Lower lobe of right lung (tissue), 2 donors: Measurements from ENCODE around the gene SEPTIN2. TPM values are rescaled to one million over a fixed set of nuclear protein-coding genes. Genes with fewer than 3 reads are reported as not detected.

Experiments used
- ATAC-seq, 2 donors: fragments of 200-7000 bp; cut with Tn5 transposase; one replicate each; pipeline ENCODE4 v1.9.1; 2020 to 2022; ENCODE audit warnings: mild to moderate bottlenecking in 2 of 2, moderate library complexity in 2 of 2
- DNase-seq: peaks from one replicate; pipeline ENCODE4 v3.0.0-alpha.2; 2020
- H3K27ac ChIP-seq: fragments of 200-600 bp; one replicate; pipeline ENCODE4 v1.8.0; 2022
- H3K27me3 ChIP-seq: fragments of 200-600 bp; one replicate; pipeline ENCODE4 v1.8.0; 2022; ENCODE audit warnings: low read depth
- H3K36me3 ChIP-seq: fragments of 200-600 bp; one replicate; pipeline ENCODE4 v1.8.0; 2022; ENCODE audit warnings: mild to moderate bottlenecking
- H3K4me1 ChIP-seq: fragments of 200-600 bp; one replicate; pipeline ENCODE4 v1.8.0; 2022
- H3K4me3 ChIP-seq: fragments of 200-600 bp; one replicate; pipeline ENCODE4 v1.8.0; 2022; ENCODE audit warnings: mild to moderate bottlenecking
- H3K9me3 ChIP-seq: fragments of 200-600 bp; one replicate; pipeline ENCODE4 v1.8.0; 2022
- intact Hi-C: fragments of 100-400 bp; cut with DNase I; formaldehyde crosslinking; loops from one replicate; pipeline ENCODE4 v1.11.0; 2022
- long read RNA-seq: library from polyadenylated mRNA; unstranded; transcript quantifications from one replicate; pipeline ENCODE4 v2.0.0, GENCODE V29; 2021
- total RNA-seq: library from RNA; stranded (reverse); fragmentation: NEBNext Ultra II Directional; extraction: Animal tissue kit (Norgen Biotek cat#: 25700); gene quantifications from one replicate; pipeline ENCODE4 v1.2.1, GENCODE V29; 2021
- TF ChIP-seq, protein P1 (sequence below): fragments of 200-600 bp; IDR thresholded peaks from one replicate; pipeline ENCODE4 v1.8.0; 2022; ENCODE audit warnings: antibody characterized with exemption, mild to moderate bottlenecking
- donor health status: DM: no; HTN: yes; CAD: no; lungs with severe emphysema.

Gene SEPTIN2
- total RNA-seq = 255 TPM
- long read RNA-seq, transcript SEPT2-204 (13 exons, 3,701 nt) = minor isoform, 17 of 552 reads
- long read RNA-seq, transcript SEPT2-203 (13 exons, 3,315 nt) = major isoform, 359 of 552 reads
- long read RNA-seq, partial matches to known transcripts = 43 of 552 reads
- long read RNA-seq, other reads (novel, unspliced or antisense) = 125 of 552 reads

DNA sequence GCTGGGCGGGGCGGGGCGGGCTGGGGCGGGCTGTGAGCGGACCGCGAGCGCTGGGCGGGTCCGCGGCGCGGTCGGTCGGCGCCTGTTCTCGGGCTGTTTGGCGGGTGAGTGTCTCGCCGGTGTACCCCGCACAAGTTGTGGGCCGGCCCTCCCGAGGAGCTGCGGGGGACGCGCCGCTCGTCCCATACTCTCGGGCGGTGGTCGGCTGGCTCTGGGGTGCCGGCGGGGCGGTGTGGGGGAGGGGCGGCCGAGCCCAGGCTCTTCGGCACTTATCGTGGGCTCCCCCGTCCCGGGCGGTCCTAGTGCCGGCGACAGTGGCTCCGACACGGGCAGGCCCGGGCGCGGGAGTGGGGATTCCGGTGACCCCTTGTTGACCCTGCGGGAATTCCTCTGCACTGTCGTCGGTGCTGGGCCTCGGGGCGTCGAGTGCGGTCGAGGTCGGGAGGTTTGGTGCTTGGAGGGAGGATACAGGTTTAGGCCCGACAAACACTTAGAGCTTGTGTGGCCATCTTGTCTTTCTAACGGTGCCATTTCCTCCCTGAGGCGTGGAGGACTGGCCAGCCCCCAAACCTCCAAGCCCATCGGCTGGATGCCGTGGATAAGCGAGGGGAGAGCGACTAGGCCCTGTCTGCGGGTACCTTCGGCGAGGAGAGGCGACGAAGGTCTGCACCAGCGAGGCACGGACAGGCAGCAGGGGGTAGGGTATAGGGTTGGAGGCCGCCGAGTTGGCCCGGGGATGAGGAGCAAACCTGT lies at the start of gene SEPTIN2:
SEPTIN2 (plus strand) TSS at position 47 of the 753 bp plus-strand sequence. CDS start 8,308 bp downstream, outside the sequence.
- H3K27ac ChIP-seq = peak within 1 kb of the TSS; percentile 98
- TF ChIP-seq, protein P1, sequence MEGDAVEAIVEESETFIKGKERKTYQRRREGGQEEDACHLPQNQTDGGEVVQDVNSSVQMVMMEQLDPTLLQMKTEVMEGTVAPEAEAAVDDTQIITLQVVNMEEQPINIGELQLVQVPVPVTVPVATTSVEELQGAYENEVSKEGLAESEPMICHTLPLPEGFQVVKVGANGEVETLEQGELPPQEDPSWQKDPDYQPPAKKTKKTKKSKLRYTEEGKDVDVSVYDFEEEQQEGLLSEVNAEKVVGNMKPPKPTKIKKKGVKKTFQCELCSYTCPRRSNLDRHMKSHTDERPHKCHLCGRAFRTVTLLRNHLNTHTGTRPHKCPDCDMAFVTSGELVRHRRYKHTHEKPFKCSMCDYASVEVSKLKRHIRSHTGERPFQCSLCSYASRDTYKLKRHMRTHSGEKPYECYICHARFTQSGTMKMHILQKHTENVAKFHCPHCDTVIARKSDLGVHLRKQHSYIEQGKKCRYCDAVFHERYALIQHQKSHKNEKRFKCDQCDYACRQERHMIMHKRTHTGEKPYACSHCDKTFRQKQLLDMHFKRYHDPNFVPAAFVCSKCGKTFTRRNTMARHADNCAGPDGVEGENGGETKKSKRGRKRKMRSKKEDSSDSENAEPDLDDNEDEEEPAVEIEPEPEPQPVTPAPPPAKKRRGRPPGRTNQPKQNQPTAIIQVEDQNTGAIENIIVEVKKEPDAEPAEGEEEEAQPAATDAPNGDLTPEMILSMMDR = no peak
- no peaks in the 10 kb centered on the region for H3K36me3 ChIP-seq
- H3K27me3 ChIP-seq = no peaks in the 10 kb centered on the region
- no peaks in the 10 kb centered on the region for H3K9me3 ChIP-seq
- DNase-seq (peak; percentile 88), ATAC-seq (peak; percentile 69 to 73)
- intact Hi-C loops = no loop called here
- peaks cover 69% of the 10 kb centered on the region for H3K4me1 ChIP-seq
- peak within 1 kb of the TSS; percentile 93 for H3K4me3 ChIP-seq

DNA sequence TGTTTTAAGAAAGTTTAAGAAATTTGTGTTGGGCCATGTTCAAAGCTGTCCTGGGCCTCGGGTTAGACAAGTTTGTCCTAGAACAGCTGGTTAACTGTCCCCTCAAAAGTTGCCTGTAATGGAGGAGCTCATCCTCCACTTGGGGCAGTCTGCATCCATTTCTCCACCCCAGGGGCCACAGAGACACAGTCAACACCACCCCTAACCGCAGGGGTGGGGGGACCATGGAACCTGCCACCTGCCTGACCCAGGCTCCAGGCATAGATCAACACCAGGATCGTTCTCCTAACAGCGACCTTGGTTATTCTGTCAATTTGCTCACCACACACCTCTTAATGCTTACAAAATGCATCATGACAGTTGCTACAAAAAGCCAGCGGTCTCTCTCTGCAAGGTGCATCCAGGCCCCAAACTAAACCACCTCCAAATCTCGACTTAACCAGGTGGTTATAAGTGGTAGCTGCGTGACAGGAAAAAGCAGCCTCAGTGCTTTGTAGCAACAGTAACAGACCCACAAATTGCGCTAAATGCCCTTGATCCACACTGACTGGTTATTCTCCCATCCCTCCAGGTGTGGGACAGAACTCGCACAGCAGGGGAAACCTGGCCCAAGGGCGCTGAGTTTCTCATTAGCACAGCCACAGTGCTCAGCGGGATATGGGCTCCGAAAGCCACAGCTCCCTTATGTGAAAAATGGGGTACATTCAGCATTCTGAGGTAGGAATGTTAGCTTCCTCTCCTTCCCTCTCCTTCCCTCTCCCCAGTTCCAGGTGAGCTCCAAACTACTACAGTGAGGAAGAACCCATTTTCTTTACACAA lies 48.3 kb upstream of the SEPTIN2 start:
- peaks cover 64% of the 10 kb centered on the region for H3K36me3 ChIP-seq
- no peak overlapping the region for H3K27ac ChIP-seq
- no peak overlapping the region for H3K4me3 ChIP-seq
- TF ChIP-seq, protein P1 = no peak
- no peaks in the 10 kb centered on the region for H3K27me3 ChIP-seq
- H3K9me3 ChIP-seq = no peaks in the 10 kb centered on the region
- no peak for DNase-seq
- peaks cover 30% of the 10 kb centered on the region for H3K4me1 ChIP-seq
- no peak for ATAC-seq
- intact Hi-C loops = no loop called here

DNA sequence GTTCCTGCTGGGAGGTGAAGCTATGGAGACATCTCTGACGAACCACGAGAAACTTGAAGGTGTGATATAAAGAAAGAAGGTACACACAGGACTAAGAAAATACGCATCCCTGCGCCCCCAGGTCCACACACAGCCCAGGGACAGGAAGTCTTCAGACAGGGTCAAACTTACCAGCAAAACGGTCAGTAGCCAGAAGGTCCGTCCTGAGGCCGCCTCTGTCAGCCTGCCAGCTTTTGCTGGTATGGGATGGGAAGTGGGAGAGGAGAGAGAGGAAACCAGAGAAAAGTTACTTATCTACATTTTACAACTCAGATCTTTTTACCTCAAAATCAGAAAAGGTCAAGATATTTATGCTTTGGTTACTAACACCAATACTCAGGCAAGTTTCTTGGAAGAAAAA lies 47.4 kb upstream of the SEPTIN2 start:
- no peak overlapping the region for H3K27ac ChIP-seq
- peaks cover 35% of the 10 kb centered on the region for H3K4me1 ChIP-seq
- H3K27me3 ChIP-seq = no peaks in the 10 kb centered on the region
- no peak for ATAC-seq
- TF ChIP-seq, protein P1 = no peak
- H3K4me3 ChIP-seq = no peak overlapping the region
- peaks cover 56% of the 10 kb centered on the region for H3K36me3 ChIP-seq
- DNase-seq = no peak
- no peaks in the 10 kb centered on the region for H3K9me3 ChIP-seq
- intact Hi-C loops = no loop called here

DNA sequence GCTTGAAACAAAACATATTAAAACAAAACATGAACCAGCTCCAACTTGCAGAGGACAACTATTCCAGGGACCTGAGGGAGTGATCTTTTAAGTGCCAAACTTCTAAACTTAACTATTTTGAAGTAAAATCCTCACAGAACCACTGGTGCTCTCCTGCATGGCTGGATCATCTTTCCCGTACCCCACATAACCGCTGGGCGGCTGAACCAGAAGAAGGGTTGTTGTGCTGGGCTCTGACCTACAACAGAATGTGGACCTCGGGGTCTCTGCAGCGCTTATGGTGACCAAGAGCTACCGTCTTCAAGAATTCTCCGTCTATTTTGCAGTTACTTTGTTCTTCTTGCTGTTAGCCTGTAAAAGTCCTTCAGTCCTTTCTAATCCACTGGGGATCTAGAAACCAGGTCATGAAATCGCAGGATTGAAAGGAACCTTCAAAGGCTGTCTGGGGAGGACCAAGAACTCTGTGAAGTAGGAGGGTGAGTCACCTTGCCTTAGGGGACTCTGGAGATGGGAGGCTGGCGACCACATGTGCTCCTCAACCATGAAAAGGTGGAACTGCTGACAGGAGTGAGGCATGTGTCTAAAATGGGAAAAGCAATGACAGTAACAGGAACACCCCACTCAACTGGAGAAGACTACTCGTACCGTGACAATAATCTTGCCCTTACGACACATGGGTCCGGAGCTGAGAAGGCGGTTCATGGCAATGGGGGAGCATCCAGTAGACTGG lies 46.8 kb upstream of the SEPTIN2 start:
- intact Hi-C loops = no loop called here
- TF ChIP-seq, protein P1 = no peak
- Histone ChIP-seq H3K27ac (no peak overlapping the region), H3K27me3 (no peaks in the 10 kb centered on the region), H3K9me3 (no peaks in the 10 kb centered on the region), H3K36me3 (peaks cover 50% of the 10 kb centered on the region), H3K4me1 (peaks cover 40% of the 10 kb centered on the region), H3K4me3 (no peak overlapping the region)
- ATAC-seq = no peak
- no peak for DNase-seq
